ENCODE measurements around the gene HFM1.
"Not testable (repeated sequence)": the region's sequence is repeated elsewhere in the genome, so short reads cannot be mapped to it uniquely, and the experiment has no call there.

The HFM1 gene

DNA sequence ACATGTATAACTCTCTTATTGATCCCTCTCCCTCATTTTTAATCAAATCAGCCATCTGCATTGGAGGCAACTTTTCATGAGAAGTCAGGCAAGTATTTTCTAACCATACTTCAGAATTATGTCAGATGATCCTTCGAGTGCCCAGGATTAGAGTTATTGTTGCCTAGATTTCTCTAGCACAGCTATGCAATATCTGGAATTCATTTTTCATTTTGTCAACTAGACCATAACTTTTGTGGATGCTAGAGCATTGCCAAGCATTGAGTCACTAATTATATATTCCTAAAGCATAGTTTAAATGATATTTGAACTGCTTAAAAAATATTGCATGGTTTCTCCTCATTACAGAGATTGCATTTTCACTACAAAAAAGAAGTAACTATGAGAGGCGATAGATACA is 21.2 kb downstream of the HFM1 start:
- Histone ChIP-seq H3K27me3 (replicated peaks; ENCODE audit: control insufficient read depth, insufficient read depth, low read length) (no peaks in the 10 kb centered on the region), H3K36me3 (ENCODE audit: control insufficient read depth, insufficient read depth, low read length) (no peaks in the 10 kb centered on the region), H3K4me3 (replicated peaks; ENCODE audit: low read depth, low read length) (no peak overlapping the region)
- DNase-seq (ENCODE audit: extremely low read depth, insufficient read length), result no peak
- TF ChIP-seq, protein P1, sequence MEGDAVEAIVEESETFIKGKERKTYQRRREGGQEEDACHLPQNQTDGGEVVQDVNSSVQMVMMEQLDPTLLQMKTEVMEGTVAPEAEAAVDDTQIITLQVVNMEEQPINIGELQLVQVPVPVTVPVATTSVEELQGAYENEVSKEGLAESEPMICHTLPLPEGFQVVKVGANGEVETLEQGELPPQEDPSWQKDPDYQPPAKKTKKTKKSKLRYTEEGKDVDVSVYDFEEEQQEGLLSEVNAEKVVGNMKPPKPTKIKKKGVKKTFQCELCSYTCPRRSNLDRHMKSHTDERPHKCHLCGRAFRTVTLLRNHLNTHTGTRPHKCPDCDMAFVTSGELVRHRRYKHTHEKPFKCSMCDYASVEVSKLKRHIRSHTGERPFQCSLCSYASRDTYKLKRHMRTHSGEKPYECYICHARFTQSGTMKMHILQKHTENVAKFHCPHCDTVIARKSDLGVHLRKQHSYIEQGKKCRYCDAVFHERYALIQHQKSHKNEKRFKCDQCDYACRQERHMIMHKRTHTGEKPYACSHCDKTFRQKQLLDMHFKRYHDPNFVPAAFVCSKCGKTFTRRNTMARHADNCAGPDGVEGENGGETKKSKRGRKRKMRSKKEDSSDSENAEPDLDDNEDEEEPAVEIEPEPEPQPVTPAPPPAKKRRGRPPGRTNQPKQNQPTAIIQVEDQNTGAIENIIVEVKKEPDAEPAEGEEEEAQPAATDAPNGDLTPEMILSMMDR (IDR thresholded peaks at IDR 0.05; ENCODE audit: insufficient read depth, low read length, poor library complexity, severe bottlenecking), result no peak

DNA sequence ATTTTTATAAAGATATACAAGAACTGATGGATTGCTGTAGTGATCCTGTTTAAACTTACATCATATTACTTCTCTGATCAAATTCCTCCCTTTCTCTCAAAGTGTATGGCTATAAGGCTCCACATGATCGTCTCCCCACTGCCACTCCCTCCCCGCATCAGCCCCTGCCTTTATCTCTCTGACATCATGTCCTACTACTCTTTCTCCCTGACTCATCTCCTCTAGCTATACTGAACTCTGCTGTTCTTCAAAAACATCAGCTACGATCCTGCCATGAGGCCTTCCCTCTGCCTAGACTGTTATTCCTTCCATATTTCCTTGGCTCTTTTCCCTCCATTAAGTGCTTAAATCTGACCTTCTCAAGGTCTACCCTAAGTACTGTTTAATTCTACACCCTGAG is 22.8 kb downstream of the HFM1 start:
- no peaks in the 10 kb centered on the region for H3K27me3 ChIP-seq (replicated peaks; ENCODE audit: control insufficient read depth, insufficient read depth, low read length)
- H3K36me3 ChIP-seq (ENCODE audit: control insufficient read depth, insufficient read depth, low read length), result no peaks in the 10 kb centered on the region
- TF ChIP-seq, protein P1 (IDR thresholded peaks at IDR 0.05; ENCODE audit: insufficient read depth, low read length, poor library complexity, severe bottlenecking), result no peak
- no peak for DNase-seq (ENCODE audit: extremely low read depth, insufficient read length)
- no peak overlapping the region for H3K4me3 ChIP-seq (replicated peaks; ENCODE audit: low read depth, low read length)

DNA sequence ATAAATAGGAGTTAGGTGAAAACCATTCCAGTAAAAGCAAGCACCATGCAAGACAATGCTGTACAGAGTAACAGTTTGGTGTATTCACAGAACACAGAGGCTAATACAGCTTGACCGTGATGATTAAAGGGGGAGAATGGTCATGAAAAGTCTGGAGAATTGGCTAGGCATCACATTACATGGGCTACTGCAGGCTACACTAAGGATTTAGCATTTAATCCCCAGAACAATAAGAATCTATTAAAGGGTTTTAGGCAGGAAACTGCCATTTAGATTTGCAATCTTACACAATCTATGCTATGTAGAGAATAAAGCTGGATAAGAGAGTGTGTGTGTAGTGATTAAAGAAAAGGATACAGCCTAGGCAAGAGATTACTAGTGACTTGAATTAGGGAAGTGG is 30.6 kb downstream of the HFM1 start:
- Histone ChIP-seq H3K36me3 (ENCODE audit: control insufficient read depth, insufficient read depth, low read length) (no peaks in the 10 kb centered on the region), H3K27me3 (replicated peaks; ENCODE audit: control insufficient read depth, insufficient read depth, low read length) (no peaks in the 10 kb centered on the region), H3K4me3 (replicated peaks; ENCODE audit: low read depth, low read length) (no peak overlapping the region)
- DNase-seq (ENCODE audit: extremely low read depth, insufficient read length), result no peak
- TF ChIP-seq, protein P1 (IDR thresholded peaks at IDR 0.05; ENCODE audit: insufficient read depth, low read length, poor library complexity, severe bottlenecking), result no peak

DNA sequence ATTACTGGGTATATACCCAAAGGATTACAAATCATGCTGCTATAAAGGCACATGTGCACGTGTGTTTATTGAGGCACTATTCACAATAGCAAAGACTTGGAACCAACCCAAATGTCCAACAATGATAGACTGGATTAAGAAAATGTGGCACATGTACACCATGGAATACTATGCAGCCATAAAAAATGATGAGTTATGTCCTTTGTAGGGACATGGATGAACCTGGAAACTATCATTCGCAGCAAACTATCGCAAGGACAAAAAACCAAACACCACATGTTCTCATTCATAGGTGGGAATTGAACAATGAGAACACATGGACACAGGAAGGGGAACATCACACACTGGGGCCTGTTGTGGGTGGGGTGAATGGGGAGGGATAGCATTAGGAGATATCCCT is 32.4 kb downstream of the HFM1 start:
- DNase-seq (ENCODE audit: extremely low read depth, insufficient read length); H3K27me3 ChIP-seq (replicated peaks; ENCODE audit: control insufficient read depth, insufficient read depth, low read length); H3K36me3 ChIP-seq (ENCODE audit: control insufficient read depth, insufficient read depth, low read length); H3K4me3 ChIP-seq (replicated peaks; ENCODE audit: low read depth, low read length): not testable (repeated sequence)

DNA sequence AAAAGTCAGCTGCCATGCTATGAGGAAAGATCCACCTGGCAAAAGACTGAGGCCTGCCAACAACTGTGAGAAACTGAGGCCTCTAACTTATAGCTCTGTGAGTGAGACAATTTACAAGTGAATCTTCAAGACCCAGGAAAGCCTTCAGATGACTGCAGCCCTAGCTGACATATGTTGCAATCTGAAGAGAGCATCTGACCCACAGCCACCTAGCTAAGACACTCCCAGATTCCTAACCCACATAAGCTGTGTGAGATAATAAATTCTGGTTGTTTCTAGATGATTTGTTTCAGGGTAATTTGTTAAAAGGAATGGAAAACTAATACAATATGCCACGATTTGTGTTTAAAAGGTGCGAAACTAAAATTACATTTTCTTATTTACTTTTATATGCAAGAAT is 55.1 kb downstream of the HFM1 start:
- no peak for DNase-seq (ENCODE audit: extremely low read depth, insufficient read length)
- TF ChIP-seq, protein P1 (IDR thresholded peaks at IDR 0.05; ENCODE audit: insufficient read depth, low read length, poor library complexity, severe bottlenecking), result no peak
- Histone ChIP-seq H3K27me3 (replicated peaks; ENCODE audit: control insufficient read depth, insufficient read depth, low read length) (no peaks in the 10 kb centered on the region), H3K36me3 (ENCODE audit: control insufficient read depth, insufficient read depth, low read length) (no peaks in the 10 kb centered on the region), H3K4me3 (replicated peaks; ENCODE audit: low read depth, low read length) (no peak overlapping the region)

DNA sequence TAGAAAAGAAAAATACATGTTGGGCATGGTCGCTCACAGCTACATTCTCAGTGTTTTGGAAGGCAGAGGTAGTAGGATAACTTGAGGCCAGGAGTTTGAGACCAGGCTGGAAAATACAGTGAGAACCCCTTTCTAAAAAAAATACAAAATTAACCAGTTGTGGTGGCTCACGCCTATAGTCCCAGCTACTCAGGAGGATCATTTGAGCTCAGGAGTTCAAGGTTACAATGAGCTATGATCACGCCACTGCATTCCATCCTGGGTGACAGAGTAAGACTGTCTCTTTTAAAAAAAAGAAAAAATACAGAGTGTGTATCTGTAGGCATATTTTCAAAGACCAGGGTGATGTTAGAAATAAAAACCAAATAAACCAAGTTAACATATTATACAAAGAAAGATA is 57.8 kb downstream of the HFM1 start:
- no peaks in the 10 kb centered on the region for H3K27me3 ChIP-seq (replicated peaks; ENCODE audit: control insufficient read depth, insufficient read depth, low read length)
- H3K36me3 ChIP-seq (ENCODE audit: control insufficient read depth, insufficient read depth, low read length), result no peaks in the 10 kb centered on the region
- TF ChIP-seq, protein P1 (IDR thresholded peaks at IDR 0.05; ENCODE audit: insufficient read depth, low read length, poor library complexity, severe bottlenecking), result no peak
- no peak for DNase-seq (ENCODE audit: extremely low read depth, insufficient read length)
- H3K4me3 ChIP-seq (replicated peaks; ENCODE audit: low read depth, low read length), result no peak overlapping the region

All from GM06990 (cell line).